Neutrophil (primary cell): ENCODE data around the gene SMURF2.

Experiments used
- H3K27ac ChIP-seq: fragments of 200-600 bp; sonication (generic); 2 replicates; pipeline ENCODE4 v1.5.1; 2016; ENCODE audit warnings: mild to moderate bottlenecking, moderate library complexity
- H3K27me3 ChIP-seq: fragments of 200-600 bp; sonication (generic); 2 replicates; pipeline ENCODE4 v1.6.0; 2016; ENCODE audit warnings: mild to moderate bottlenecking
- H3K36me3 ChIP-seq: fragments of 200-600 bp; sonication (generic); 2 replicates; pipeline ENCODE4 v1.5.1; 2017
- H3K4me1 ChIP-seq, 2 experiments: fragments of 200-600 bp in 1 of 2; sonication (generic) in 1 of 2; 1 replicate in 1 of 2; 2 replicates in 1 of 2; pipeline versions ENCODE4 v1.5.1 to v1.6.1; 2013 to 2016; ENCODE audit warnings: low read depth in 1 of 2, low read length in 1 of 2, mild to moderate bottlenecking in 1 of 2, moderate library complexity in 1 of 2; ENCODE audit not compliant: control insufficient read depth in 1 of 2, insufficient read depth in 1 of 2
- H3K4me3 ChIP-seq, 2 experiments: fragments of 200-600 bp in 1 of 2; sonication (generic) in 1 of 2; 1 replicate in 1 of 2; 2 replicates in 1 of 2; pipeline ENCODE4 v1.5.1; 2013 to 2016; ENCODE audit warnings: low read depth in 1 of 2, low read length in 1 of 2, mild to moderate bottlenecking in 1 of 2, moderate library complexity in 1 of 2
- H3K9me3 ChIP-seq: fragments of 200-600 bp; sonication (generic); 2 replicates; pipeline ENCODE4 v1.5.1; 2016
- CTCF ChIP-seq: fragments of 200-600 bp; sonication (generic); IDR thresholded peaks from 2 replicates; pipeline ENCODE4 v1.5.1; 2016; ENCODE audit warnings: antibody characterized with exemption

Gene SMURF2

GRCh38 chr17:64698725-64699124 is 36.6 kb upstream of the SMURF2 start:
- no peak for TF ChIP-seq CTCF

GRCh38 chr17:64694207-64694606 is 32.1 kb upstream of the SMURF2 start:
- Histone ChIP-seq H3K4me3 (no peak overlapping the region), H3K36me3 (no peaks in the 10 kb centered on the region), H3K9me3 (no peaks in the 10 kb centered on the region), H3K4me1 (no peaks in the 10 kb centered on the region), H3K27me3 (no peaks in the 10 kb centered on the region), H3K27ac (no peak overlapping the region)
- TF ChIP-seq CTCF, result no peak

More at GRCh38 chr17:64698725-64699124, 36.6 kb upstream of the SMURF2 start:
- no peaks in the 10 kb centered on the region for H3K27me3 ChIP-seq
- no peaks in the 10 kb centered on the region for H3K4me1 ChIP-seq
- H3K4me3 ChIP-seq, result no peak overlapping the region
- no peaks in the 10 kb centered on the region for H3K36me3 ChIP-seq
- H3K27ac ChIP-seq, result no peak overlapping the region
- no peaks in the 10 kb centered on the region for H3K9me3 ChIP-seq

- Histone ChIP-seq H3K4me1 (no peaks in the 10 kb centered on the region), H3K27ac (no peak overlapping the region), H3K4me3 (no peak overlapping the region), H3K9me3 (no peaks in the 10 kb centered on the region), H3K27me3 (no peaks in the 10 kb centered on the region), H3K36me3 (no peaks in the 10 kb centered on the region)
- no peak for TF ChIP-seq CTCF
Measured at GRCh38 chr17:64692187-64692586, 30.1 kb upstream of the SMURF2 start.

- Histone ChIP-seq H3K4me1 (no peaks in the 10 kb centered on the region), H3K27ac (no peak overlapping the region), H3K4me3 (no peak overlapping the region), H3K27me3 (no peaks in the 10 kb centered on the region), H3K36me3 (no peaks in the 10 kb centered on the region), H3K9me3 (no peaks in the 10 kb centered on the region)
- TF ChIP-seq CTCF, result no peak
Measured at GRCh38 chr17:64689106-64689505, 27.0 kb upstream of the SMURF2 start.

- Histone ChIP-seq H3K4me3 (no peak overlapping the region), H3K27ac (no peak overlapping the region), H3K9me3 (no peaks in the 10 kb centered on the region), H3K4me1 (no peaks in the 10 kb centered on the region), H3K27me3 (no peaks in the 10 kb centered on the region), H3K36me3 (no peaks in the 10 kb centered on the region)
- no peak for TF ChIP-seq CTCF
Measured at GRCh38 chr17:64688481-64688880, 26.4 kb upstream of the SMURF2 start.

- Histone ChIP-seq H3K27me3 (no peaks in the 10 kb centered on the region), H3K36me3 (no peaks in the 10 kb centered on the region), H3K9me3 (no peaks in the 10 kb centered on the region), H3K4me3 (no peak overlapping the region), H3K27ac (no peak overlapping the region), H3K4me1 (no peaks in the 10 kb centered on the region)
- TF ChIP-seq CTCF, result no peak
Measured at GRCh38 chr17:64687961-64688360, 25.9 kb upstream of the SMURF2 start.
